Gastrocnemius medialis (tissue), 4 donors: ENCODE results near the gene SPON1.

ENCODE experiments used
- POLR2A ChIP-seq, 2 donors: fragments of 450-650 bp; IDR thresholded peaks; one replicate each; pipeline ENCODE4 v1.6.1; 2017; ENCODE audit warnings: antibody characterized with exemption in 2 of 2, mild to moderate bottlenecking in 2 of 2, moderate library complexity in 2 of 2
- TF ChIP-seq, protein P1 (sequence below), 5 experiments: fragments of 450-650 bp in 3 of 5; fragments of 200-600 bp in 2 of 5; sonication (generic) in 2 of 5; IDR thresholded peaks in 4 of 5; conservative IDR thresholded peaks in 1 of 5; 1 replicate in 4 of 5; 2 replicates in 1 of 5; pipeline ENCODE4 v1.5.1; 2016 to 2019; ENCODE audit warnings: antibody characterized with exemption in 5 of 5, mild to moderate bottlenecking in 3 of 5, moderate library complexity in 3 of 5

GRCh38 chr11:14055936-14056335 lies 93.4 kb downstream of the SPON1 start:
- no peak for TF ChIP-seq POLR2A (IDR thresholded peaks at IDR 0.05)
- TF ChIP-seq, protein P1, sequence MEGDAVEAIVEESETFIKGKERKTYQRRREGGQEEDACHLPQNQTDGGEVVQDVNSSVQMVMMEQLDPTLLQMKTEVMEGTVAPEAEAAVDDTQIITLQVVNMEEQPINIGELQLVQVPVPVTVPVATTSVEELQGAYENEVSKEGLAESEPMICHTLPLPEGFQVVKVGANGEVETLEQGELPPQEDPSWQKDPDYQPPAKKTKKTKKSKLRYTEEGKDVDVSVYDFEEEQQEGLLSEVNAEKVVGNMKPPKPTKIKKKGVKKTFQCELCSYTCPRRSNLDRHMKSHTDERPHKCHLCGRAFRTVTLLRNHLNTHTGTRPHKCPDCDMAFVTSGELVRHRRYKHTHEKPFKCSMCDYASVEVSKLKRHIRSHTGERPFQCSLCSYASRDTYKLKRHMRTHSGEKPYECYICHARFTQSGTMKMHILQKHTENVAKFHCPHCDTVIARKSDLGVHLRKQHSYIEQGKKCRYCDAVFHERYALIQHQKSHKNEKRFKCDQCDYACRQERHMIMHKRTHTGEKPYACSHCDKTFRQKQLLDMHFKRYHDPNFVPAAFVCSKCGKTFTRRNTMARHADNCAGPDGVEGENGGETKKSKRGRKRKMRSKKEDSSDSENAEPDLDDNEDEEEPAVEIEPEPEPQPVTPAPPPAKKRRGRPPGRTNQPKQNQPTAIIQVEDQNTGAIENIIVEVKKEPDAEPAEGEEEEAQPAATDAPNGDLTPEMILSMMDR (IDR thresholded peaks at IDR 0.05 in 4 of 5, conservative IDR thresholded peaks at IDR 0.05 in 1 of 5) = no peak
